ENCODE results near the gene NEURL4. TPM values are rescaled to one million over a fixed set of nuclear protein-coding genes. Genes with fewer than 3 reads are reported as not detected.
A peak's percentile ranks its signal among the peaks of the same experiment; 100 is the strongest.

NEURL4 gene
- total RNA-seq, 1 donor from 2014 or later: 75.2 TPM

GRCh38 chr17:7280519-7281073, 48.5 kb downstream of the NEURL4 start:
- Mint-ChIP-seq H3K27me3 (peaks cover 22% of the 10 kb centered on the region), H3K4me3 (ENCODE audit: low read depth) (peak overlapping the region; percentile 76), H3K4me1 (ENCODE audit: low read depth) (peaks cover 6% of the 10 kb centered on the region), H3K27ac (peak overlapping the region; percentile 58), H3K9me3 (ENCODE audit: low read depth) (no peaks in the 10 kb centered on the region), H3K36me3 (ENCODE audit: insufficient read depth) (no peaks in the 10 kb centered on the region)
- peak; percentile 70 for DNase-seq (ENCODE audit: low spot score, unreplicated experiment)
- peak; percentile 84 for TF ChIP-seq CTCF (IDR thresholded peaks at IDR 0.05; ENCODE audit: unreplicated experiment)

GRCh38 chr17:7279448-7279847, 49.7 kb downstream of the NEURL4 start:
- Mint-ChIP-seq H3K9me3 (ENCODE audit: low read depth) (no peaks in the 10 kb centered on the region), H3K4me1 (ENCODE audit: low read depth) (peaks cover 6% of the 10 kb centered on the region), H3K36me3 (ENCODE audit: insufficient read depth) (no peaks in the 10 kb centered on the region), H3K27me3 (peaks cover 22% of the 10 kb centered on the region), H3K27ac (no peak overlapping the region), H3K4me3 (ENCODE audit: low read depth) (no peak overlapping the region)
- no peak for DNase-seq (ENCODE audit: low spot score, unreplicated experiment)
- no peak for TF ChIP-seq CTCF (IDR thresholded peaks at IDR 0.05; ENCODE audit: unreplicated experiment)

- H3K4me3 Mint-ChIP-seq (ENCODE audit: low read depth): no peak overlapping the region
- H3K27ac Mint-ChIP-seq: peak overlapping the region; percentile 42
- H3K4me1 Mint-ChIP-seq (ENCODE audit: low read depth): peaks cover 17% of the 10 kb centered on the region
- TF ChIP-seq CTCF (IDR thresholded peaks at IDR 0.05; ENCODE audit: unreplicated experiment): no peak
- DNase-seq (ENCODE audit: low spot score, unreplicated experiment): no peak
- peaks cover 4% of the 10 kb centered on the region for H3K27me3 Mint-ChIP-seq
- no peaks in the 10 kb centered on the region for H3K9me3 Mint-ChIP-seq (ENCODE audit: low read depth)
- no peaks in the 10 kb centered on the region for H3K36me3 Mint-ChIP-seq (ENCODE audit: insufficient read depth)
Measured at GRCh38 chr17:7266784-7267183, 62.4 kb downstream of the NEURL4 start.

Other genes starting within 250 kb of the NEURL4 start
- not detected in 2 replicates for gene CLEC10A, start 249.1 kb downstream of the NEURL4 start, total RNA-seq
- gene ASGR2, start 214.5 kb downstream of the NEURL4 start, total RNA-seq: 2.7 and 3.0 TPM in 2 replicates
- gene ASGR1, start 150.0 kb downstream of the NEURL4 start, total RNA-seq: 10.6 and 11.1 TPM in 2 replicates
- gene DLG4, start 109.5 kb downstream of the NEURL4 start, total RNA-seq: 46.3 and 48.6 TPM in 2 replicates
- gene ACADVL, start 109.4 kb downstream of the NEURL4 start, total RNA-seq: 653 and 693 TPM in 2 replicates
- 104 TPM in 2 replicates for gene DVL2, start 94.8 kb downstream of the NEURL4 start, total RNA-seq
- 66.9 and 73.7 TPM in 2 replicates for gene PHF23, start 89.9 kb downstream of the NEURL4 start, total RNA-seq
- gene GABARAP, start 86.9 kb downstream of the NEURL4 start, total RNA-seq: 447 and 466 TPM in 2 replicates
- 134 and 137 TPM in 2 replicates for gene CTDNEP1, start 77.6 kb downstream of the NEURL4 start, total RNA-seq
- gene ELP5, start 77.1 kb downstream of the NEURL4 start, total RNA-seq: 42.3 and 45.0 TPM in 2 replicates
- 137 and 147 TPM in 2 replicates for gene CLDN7, start 66.9 kb downstream of the NEURL4 start, total RNA-seq
- gene SLC2A4, start 47.6 kb downstream of the NEURL4 start, total RNA-seq: 1.5 and 2.0 TPM in 2 replicates
- 2.7 and 4.3 TPM in 2 replicates for gene YBX2, start 34.7 kb downstream of the NEURL4 start, total RNA-seq
- 323 and 338 TPM in 2 replicates for gene EIF5A, start 21.7 kb downstream of the NEURL4 start, total RNA-seq
- 77.1 and 81.1 TPM in 2 replicates for gene GPS2, start 14.0 kb downstream of the NEURL4 start, total RNA-seq
- gene ACAP1, start 7.2 kb upstream of the NEURL4 start, total RNA-seq: 1.0 TPM in 1 of 2 replicates, not detected in the other
- 11.3 and 12.4 TPM in 2 replicates for gene KCTD11, start 22.8 kb upstream of the NEURL4 start, total RNA-seq
- gene TMEM95, start 25.8 kb upstream of the NEURL4 start, total RNA-seq: not detected in 2 replicates
- gene TNK1, start 51.8 kb upstream of the NEURL4 start, total RNA-seq: 9.1 and 13.4 TPM in 2 replicates
- gene PLSCR3, start 65.2 kb upstream of the NEURL4 start, total RNA-seq: 35.5 and 37.9 TPM in 2 replicates
- gene TMEM256, start 74.8 kb upstream of the NEURL4 start, total RNA-seq: 89.2 and 102 TPM in 2 replicates
- 30.3 and 34.4 TPM in 2 replicates for gene NLGN2, start 78.5 kb upstream of the NEURL4 start, total RNA-seq
- not detected in 2 replicates for gene SPEM1, start 91.0 kb upstream of the NEURL4 start, total RNA-seq
- gene SPEM2, start 96.3 kb upstream of the NEURL4 start, total RNA-seq: not detected in 2 replicates
- gene SPEM3, start 99.5 kb upstream of the NEURL4 start, total RNA-seq: not detected in 2 replicates
- 8.1 and 10.0 TPM in 2 replicates for gene TMEM102, start 106.1 kb upstream of the NEURL4 start, total RNA-seq
- gene FGF11, start 110.2 kb upstream of the NEURL4 start, total RNA-seq: 4.5 and 5.1 TPM in 2 replicates
- gene CHRNB1, start 115.7 kb upstream of the NEURL4 start, total RNA-seq: 17.2 and 19.1 TPM in 2 replicates
- 26.8 and 28.4 TPM in 2 replicates for gene ZBTB4, start 150.3 kb upstream of the NEURL4 start, total RNA-seq
- not detected in 2 replicates for gene SLC35G6, start 152.1 kb upstream of the NEURL4 start, total RNA-seq
- 195 and 210 TPM in 2 replicates for gene POLR2A, start 155.0 kb upstream of the NEURL4 start, total RNA-seq
- 9.4 and 10.7 TPM in 2 replicates for gene TNFSF12, start 219.7 kb upstream of the NEURL4 start, total RNA-seq
- gene TNFSF13, start 229.4 kb upstream of the NEURL4 start, total RNA-seq: 4.1 and 4.7 TPM in 2 replicates
- 58.2 and 62.5 TPM in 2 replicates for gene SENP3, start 232.6 kb upstream of the NEURL4 start, total RNA-seq

Measured in progenitor cell of endocrine pancreas (in vitro differentiated cells).